Cerebellar cortex (tissue), 1 donor: ENCODE results near the gene DRC3.
"Not testable (repeated sequence)": the region's sequence is repeated elsewhere in the genome, so short reads cannot be mapped to it uniquely, and the experiment has no call there.

Experiments used
- DNase-seq: peaks from one replicate; pipeline ENCODE4 v3.0.0-alpha.2; 2015; ENCODE audit warnings: low spot score

DRC3 gene

GRCh38 chr17:17940441-17940911 lies 32.2 kb upstream of the DRC3 start:
- peak; percentile 85 for DNase-seq

- DNase-seq = peak; percentile 56
Measured at GRCh38 chr17:17941015-17941414, 31.6 kb upstream of the DRC3 start.

- DNase-seq = no peak
Measured at GRCh38 chr17:17942846-17943245, 29.8 kb upstream of the DRC3 start.

GRCh38 chr17:17943281-17943984 lies 29.2 kb upstream of the DRC3 start:
- peak; percentile 64 for DNase-seq

- peak; percentile 66 for DNase-seq
Measured at GRCh38 chr17:17944242-17944641, 28.4 kb upstream of the DRC3 start.

GRCh38 chr17:17944743-17945142 lies 27.9 kb upstream of the DRC3 start:
- peak; percentile 79 for DNase-seq

- DNase-seq = no peak
Measured at GRCh38 chr17:17946093-17946492, 26.6 kb upstream of the DRC3 start.

GRCh38 chr17:17947309-17947708 lies 25.4 kb upstream of the DRC3 start:
- DNase-seq = no peak

- DNase-seq = no peak
Measured at GRCh38 chr17:17947966-17948365, 24.7 kb upstream of the DRC3 start.

- no peak for DNase-seq
Measured at GRCh38 chr17:17950347-17950746, 22.3 kb upstream of the DRC3 start.

- no peak for DNase-seq
Measured at GRCh38 chr17:17950806-17951205, 21.9 kb upstream of the DRC3 start.

GRCh38 chr17:17951524-17951923 lies 21.1 kb upstream of the DRC3 start:
- no peak for DNase-seq

GRCh38 chr17:17952691-17953090 lies 20.0 kb upstream of the DRC3 start:
- DNase-seq = no peak

- no peak for DNase-seq
Measured at GRCh38 chr17:17954079-17954478, 18.6 kb upstream of the DRC3 start.

- not testable (repeated sequence) for DNase-seq
Measured at GRCh38 chr17:17955790-17956341, 16.8 kb upstream of the DRC3 start.

- DNase-seq = no peak
Measured at GRCh38 chr17:17957584-17957916, 15.1 kb upstream of the DRC3 start.

GRCh38 chr17:17958982-17959381 lies 13.7 kb upstream of the DRC3 start:
- DNase-seq = no peak

- DNase-seq = no peak
Measured at GRCh38 chr17:17959520-17960361, 12.9 kb upstream of the DRC3 start.

- DNase-seq = no peak
Measured at GRCh38 chr17:17960500-17961030, 12.1 kb upstream of the DRC3 start.

GRCh38 chr17:17963066-17963465 lies 9.6 kb upstream of the DRC3 start:
- no peak for DNase-seq

GRCh38 chr17:17963694-17964436 lies 8.8 kb upstream of the DRC3 start:
- DNase-seq = no peak

GRCh38 chr17:17964710-17965109 lies 8.0 kb upstream of the DRC3 start:
- no peak for DNase-seq
